ENCODE measurements around the gene PILRB. TPM values are rescaled to one million over a fixed set of nuclear protein-coding genes. Genes with fewer than 3 reads are reported as not detected.

PILRB gene
- total and polyA plus RNA-seq, 9 donors, result 17.2 to 55.9 (median 41.1) TPM

DNA sequence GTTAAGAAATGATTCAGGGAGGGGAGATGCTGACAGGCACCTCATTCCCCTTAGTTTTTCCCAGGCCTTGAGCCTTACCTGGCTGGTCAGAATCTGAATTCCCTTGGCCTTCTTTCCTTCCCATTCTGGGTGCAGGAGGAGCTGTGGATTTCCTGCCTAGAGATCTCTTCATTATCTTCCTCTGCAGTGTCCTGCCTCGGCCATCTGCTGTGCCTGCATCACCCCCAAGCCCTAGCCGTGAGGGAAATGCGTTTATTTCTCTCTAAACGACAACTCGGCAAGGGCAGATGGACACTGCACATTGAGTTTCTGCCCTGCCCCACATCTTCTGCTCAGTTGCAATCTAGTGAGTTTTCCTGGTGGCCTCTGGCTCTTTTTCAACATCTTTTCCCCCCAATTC lies 43.9 kb downstream of the PILRB start:
- TF ChIP-seq, protein P1, sequence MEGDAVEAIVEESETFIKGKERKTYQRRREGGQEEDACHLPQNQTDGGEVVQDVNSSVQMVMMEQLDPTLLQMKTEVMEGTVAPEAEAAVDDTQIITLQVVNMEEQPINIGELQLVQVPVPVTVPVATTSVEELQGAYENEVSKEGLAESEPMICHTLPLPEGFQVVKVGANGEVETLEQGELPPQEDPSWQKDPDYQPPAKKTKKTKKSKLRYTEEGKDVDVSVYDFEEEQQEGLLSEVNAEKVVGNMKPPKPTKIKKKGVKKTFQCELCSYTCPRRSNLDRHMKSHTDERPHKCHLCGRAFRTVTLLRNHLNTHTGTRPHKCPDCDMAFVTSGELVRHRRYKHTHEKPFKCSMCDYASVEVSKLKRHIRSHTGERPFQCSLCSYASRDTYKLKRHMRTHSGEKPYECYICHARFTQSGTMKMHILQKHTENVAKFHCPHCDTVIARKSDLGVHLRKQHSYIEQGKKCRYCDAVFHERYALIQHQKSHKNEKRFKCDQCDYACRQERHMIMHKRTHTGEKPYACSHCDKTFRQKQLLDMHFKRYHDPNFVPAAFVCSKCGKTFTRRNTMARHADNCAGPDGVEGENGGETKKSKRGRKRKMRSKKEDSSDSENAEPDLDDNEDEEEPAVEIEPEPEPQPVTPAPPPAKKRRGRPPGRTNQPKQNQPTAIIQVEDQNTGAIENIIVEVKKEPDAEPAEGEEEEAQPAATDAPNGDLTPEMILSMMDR (IDR thresholded peaks at IDR 0.05), result no peak
- TF ChIP-seq EP300 (IDR thresholded peaks at IDR 0.05) (no peak), POLR2A (IDR thresholded peaks at IDR 0.05) (no peak)
- H3K27ac ChIP-seq, result no peak overlapping the region
- WGBS, 3 donors, result 68 to 84% (median 68%) methylated on average over 5 of the region's 5 CpGs
- peaks cover 4% of the 10 kb centered on the region for H3K4me1 ChIP-seq (ENCODE audit: insufficient read depth)
- no peak overlapping the region for H3K4me3 ChIP-seq
- intact Hi-C loops (cut with DNase I), result loop anchor here in 1 of 4 donors (10.0 kb wide), 1 partner anchor 47 kb away; the partner anchor contains the start of gene PILRB
- no peaks in the 10 kb centered on the region for H3K27me3 ChIP-seq
- H3K9me3 ChIP-seq, result no peaks in the 10 kb centered on the region
- no peaks in the 10 kb centered on the region for H3K36me3 ChIP-seq
- DNase-seq, result no peak

GRCh38 chr7:100402241-100402640 lies 44.3 kb downstream of the PILRB start:
- Histone ChIP-seq H3K4me1 (ENCODE audit: insufficient read depth) (peaks cover 1% of the 10 kb centered on the region), H3K4me3 (no peak overlapping the region), H3K9me3 (no peaks in the 10 kb centered on the region), H3K27me3 (no peaks in the 10 kb centered on the region), H3K27ac (no peak overlapping the region), H3K36me3 (no peaks in the 10 kb centered on the region)
- whole genome bisulfite sequencing, 3 donors, result 98 to 100% (median 98%) methylated on average over 2 of the region's 2 CpGs
- TF ChIP-seq EP300 (IDR thresholded peaks at IDR 0.05) (no peak), POLR2A (IDR thresholded peaks at IDR 0.05) (no peak)
- TF ChIP-seq, protein P1 (IDR thresholded peaks at IDR 0.05), result no peak
- intact Hi-C loops (cut with DNase I), result loop anchor here in 1 of 4 donors (10.0 kb wide), 1 partner anchor 47 kb away; the partner anchor contains the start of gene PILRB
- DNase-seq, result no peak

- intact Hi-C loops (cut with DNase I), result loop anchor here in 1 of 4 donors (10.0 kb wide), 1 partner anchor 52 kb away; the partner anchor contains the start of gene PILRB
- 60 to 69% (median 62%) methylated on average over 6 of the region's 6 CpGs for WGBS, 3 donors
- no peak for DNase-seq
These were observed 48.9 kb downstream of the PILRB start for GRCh38 chr7:100406767-100407166.

GRCh38 chr7:100407285-100408180 lies 49.6 kb downstream of the PILRB start:
- H3K9me3 ChIP-seq, result no peaks in the 10 kb centered on the region
- intact Hi-C loops (cut with DNase I), result loop anchor here in 1 of 4 donors (10.0 kb wide), 1 partner anchor 53 kb away; the partner anchor contains the start of gene PILRB
- H3K4me1 ChIP-seq (ENCODE audit: insufficient read depth), result no peaks in the 10 kb centered on the region
- no peaks in the 10 kb centered on the region for H3K27me3 ChIP-seq
- no peak overlapping the region for H3K4me3 ChIP-seq
- H3K27ac ChIP-seq, result no peak overlapping the region
- WGBS, 3 donors, result 47 to 52% (median 47%) methylated on average over 12 of the region's 12 CpGs
- no peaks in the 10 kb centered on the region for H3K36me3 ChIP-seq
- DNase-seq, result peak in 1 of 5 donors; percentile 29
- no peak for TF ChIP-seq EP300 (IDR thresholded peaks at IDR 0.05)
- TF ChIP-seq, protein P1 (IDR thresholded peaks at IDR 0.05), result peak in 2 of 3 donors; percentile 37 to 44

More at GRCh38 chr7:100406767-100407166, 48.9 kb downstream of the PILRB start:
- no peaks in the 10 kb centered on the region for H3K4me1 ChIP-seq (ENCODE audit: insufficient read depth)
- no peak overlapping the region for H3K4me3 ChIP-seq
- no peaks in the 10 kb centered on the region for H3K36me3 ChIP-seq
- no peaks in the 10 kb centered on the region for H3K27me3 ChIP-seq
- no peak for TF ChIP-seq POLR2A (IDR thresholded peaks at IDR 0.05)
- TF ChIP-seq, protein P1 (IDR thresholded peaks at IDR 0.05), result no peak
- TF ChIP-seq EP300 (IDR thresholded peaks at IDR 0.05), result no peak
- H3K27ac ChIP-seq, result no peak overlapping the region
- H3K9me3 ChIP-seq, result no peaks in the 10 kb centered on the region

Measured in ovary (tissue), 9 donors.